GM18873 (cell line): ENCODE results near the gene SFN.
"Not testable (repeated sequence)": the region's sequence is repeated elsewhere in the genome, so short reads cannot be mapped to it uniquely, and the experiment has no call there.

ENCODE experiments used
- ATAC-seq: cut with Tn5 transposase; IDR thresholded peaks from one replicate; pipeline ENCODE4 v1.9.1; 2021; ENCODE audit warnings: mild to moderate bottlenecking, moderate library complexity, moderate number of reproducible peaks; ENCODE audit not compliant: unreplicated experiment, low FRiP score

The SFN gene

GRCh38 chr1:26862781-26863684 is at the start of gene SFN:
Gene SFN, plus strand, starts transcription at chr1:26863149. Its CDS starts 64 bp downstream, at chr1:26863213.
- no peak for ATAC-seq

- ATAC-seq: no peak
Measured at GRCh38 chr1:26814377-26814776, 48.6 kb upstream of the SFN start.

GRCh38 chr1:26814893-26815292 is 48.1 kb upstream of the SFN start:
- no peak for ATAC-seq

- ATAC-seq: no peak
Measured at GRCh38 chr1:26820784-26821269, 42.1 kb upstream of the SFN start.

- ATAC-seq: no peak
Measured at GRCh38 chr1:26822737-26823395, 40.1 kb upstream of the SFN start.

- no peak for ATAC-seq
Measured at GRCh38 chr1:26824731-26825130, 38.2 kb upstream of the SFN start.

DNA sequence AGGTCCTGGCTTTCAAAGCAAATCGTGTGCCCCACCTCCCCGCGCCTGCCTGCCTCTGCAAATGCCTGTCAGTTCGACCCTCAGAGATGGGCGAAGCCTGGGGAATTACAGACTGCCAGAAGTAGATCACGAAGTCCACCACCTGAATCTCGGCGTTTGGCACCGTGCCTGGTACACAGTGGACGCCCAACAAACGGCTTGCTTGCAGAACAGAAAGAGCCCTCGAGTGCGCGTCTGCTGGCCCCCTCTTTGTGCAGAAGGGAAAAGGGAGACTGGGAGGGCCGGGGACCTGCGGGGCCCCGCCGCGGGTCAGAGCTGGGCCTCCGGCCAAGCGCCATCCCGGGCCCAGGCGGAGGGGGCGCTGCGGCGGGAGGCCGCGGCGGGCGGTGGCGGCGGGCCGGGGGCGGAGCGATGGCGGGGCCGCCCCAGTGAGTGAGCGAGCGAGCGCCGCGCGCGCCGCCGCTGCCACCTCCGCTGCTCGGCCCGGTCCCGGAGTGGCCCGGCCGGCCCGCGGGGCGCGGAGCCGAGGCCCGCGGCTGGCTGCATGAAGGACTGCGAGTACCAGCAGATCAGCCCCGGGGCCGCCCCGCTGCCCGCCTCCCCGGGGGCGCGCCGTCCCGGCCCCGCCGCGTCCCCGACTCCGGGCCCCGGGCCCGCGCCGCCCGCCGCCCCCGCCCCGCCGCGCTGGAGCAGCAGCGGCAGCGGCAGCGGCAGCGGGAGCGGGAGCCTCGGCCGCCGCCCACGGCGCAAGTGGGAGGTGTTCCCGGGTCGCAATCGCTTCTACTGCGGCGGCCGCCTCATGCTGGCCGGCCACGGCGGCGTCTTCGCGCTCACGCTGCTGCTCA is 36.5 kb upstream of the SFN start, which contains the start of gene ZDHHC18:
Gene ZDHHC18, plus strand, starts transcription at position 428 of the 845 bp plus-strand sequence. Its CDS starts 117 bp downstream, at position 545.
- ATAC-seq: no peak

DNA sequence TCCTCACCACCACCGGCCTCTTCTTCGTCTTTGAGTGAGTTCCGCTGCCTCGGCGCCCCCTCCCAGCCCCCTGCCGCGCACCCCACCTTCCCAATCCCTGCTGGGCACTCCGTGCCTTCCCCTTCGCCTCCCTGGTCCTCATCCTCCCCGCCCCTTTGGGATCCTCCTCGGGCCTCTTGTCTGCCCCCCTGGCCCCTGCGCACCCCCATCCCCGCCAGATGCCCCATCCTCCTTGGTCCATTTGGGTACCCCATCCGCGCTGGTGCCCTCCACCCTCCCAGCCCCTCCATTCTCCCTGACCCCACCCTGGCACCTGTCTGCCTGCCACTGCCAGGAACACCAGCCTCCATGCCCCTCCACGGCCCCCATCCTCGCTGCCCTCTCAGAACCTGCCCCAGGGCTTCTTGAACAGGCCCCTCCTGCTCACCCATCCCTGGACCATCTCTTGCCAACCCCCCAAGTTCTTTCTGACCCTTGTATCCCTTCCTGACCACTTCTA is 35.8 kb upstream of the SFN start:
- no peak for ATAC-seq

DNA sequence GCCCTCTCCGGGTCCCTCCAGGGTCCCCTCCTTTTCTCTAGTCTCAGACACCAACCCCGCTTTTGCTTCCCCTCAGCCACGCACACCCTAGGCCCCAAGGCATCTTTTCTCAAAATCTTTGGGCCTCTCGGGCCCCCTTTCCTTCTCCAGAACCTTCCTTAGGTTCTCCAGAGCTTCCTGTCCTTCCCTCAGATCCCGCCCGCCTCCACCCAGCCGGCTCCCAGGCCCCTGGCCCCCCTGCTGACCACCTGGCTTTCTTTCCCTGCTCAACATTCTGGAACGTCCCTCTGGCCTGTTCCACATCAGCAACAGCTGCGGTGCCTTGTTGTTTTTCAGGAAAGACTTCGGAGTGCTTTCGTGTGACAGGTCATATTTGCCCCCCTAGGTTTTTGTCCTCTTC is 35.3 kb upstream of the SFN start:
- ATAC-seq: no peak

DNA sequence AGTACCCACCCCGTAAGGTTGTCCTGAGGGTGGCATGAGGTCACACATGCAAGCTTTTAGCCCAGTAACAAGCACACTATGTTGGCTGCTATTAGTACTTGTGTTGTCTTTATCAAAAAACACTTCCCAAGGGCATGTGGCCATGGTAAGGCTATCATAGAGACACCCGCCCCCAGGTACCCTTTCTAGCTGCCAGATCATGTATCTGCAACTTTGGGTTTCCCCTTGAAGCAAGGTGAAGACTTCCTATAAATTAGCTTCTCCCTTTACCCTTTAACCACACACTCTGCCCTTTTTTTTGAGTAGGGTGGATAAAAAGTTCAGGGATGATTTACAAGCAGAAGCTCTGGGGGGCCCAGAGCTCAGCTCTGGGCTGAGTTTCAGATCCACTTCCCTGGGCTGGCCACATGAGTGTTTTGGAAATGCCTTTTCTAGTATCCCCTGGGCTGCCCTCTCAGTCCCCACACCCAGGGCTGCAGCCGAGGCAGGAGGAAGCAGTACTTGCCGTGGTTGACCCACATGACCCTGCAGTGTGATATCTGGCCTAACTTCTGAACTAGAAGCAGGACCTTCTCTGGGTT is 34.4 kb upstream of the SFN start:
- ATAC-seq: no peak

DNA sequence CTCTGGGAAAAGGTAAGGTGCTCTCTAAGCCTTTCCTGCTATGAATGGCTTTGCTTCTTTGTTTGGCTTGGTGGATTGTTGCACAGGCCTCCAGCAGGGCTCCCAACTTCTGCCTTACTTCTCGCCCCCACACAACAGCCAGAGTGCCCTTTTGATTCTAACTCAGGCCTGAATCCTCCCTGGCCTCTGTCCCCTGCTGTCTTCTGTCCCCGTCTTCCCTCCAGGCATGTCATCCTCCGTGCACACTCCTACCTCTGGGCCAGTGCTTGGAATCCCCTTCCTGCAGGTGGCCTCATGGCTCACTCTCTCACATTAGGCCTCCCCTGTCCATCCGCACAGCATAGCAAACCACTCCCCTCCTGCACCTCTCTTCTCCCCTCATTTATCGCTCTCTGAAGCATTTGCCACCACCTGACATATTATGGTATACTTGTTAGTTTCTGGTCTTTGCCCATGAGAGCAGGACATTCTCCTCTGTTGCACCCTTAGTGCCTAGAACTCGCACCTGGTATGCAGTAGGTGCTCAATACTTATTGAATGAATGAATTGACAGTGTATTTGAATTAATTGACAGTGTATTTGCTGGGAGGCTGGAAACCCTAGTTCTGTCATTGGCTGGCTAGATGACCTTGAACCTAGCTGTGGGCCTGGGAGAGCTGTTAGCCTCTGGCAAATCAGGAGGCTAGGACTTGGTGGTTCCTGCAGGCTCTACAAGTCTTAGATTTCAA is 33.6 kb upstream of the SFN start:
- no peak for ATAC-seq

DNA sequence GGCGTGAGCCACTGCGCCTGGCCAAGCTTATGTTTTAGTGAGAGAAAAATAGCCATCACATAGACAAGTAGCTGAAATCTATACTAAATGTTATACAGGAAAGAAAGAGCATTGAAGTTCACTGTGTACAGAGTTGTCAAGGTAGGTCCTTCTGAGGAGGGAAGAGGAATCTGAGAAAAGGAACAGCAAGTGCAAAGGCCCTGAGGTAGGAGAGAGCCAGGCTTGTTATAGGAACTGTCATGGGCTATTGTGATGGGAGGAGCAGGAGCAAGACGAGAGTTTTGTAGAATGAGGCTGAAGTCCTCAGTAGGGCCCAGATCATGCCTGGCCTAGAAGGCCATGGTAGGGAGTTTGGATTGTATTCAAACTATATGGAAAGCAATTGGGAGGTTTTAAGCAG is 31.9 kb upstream of the SFN start:
- no peak for ATAC-seq

DNA sequence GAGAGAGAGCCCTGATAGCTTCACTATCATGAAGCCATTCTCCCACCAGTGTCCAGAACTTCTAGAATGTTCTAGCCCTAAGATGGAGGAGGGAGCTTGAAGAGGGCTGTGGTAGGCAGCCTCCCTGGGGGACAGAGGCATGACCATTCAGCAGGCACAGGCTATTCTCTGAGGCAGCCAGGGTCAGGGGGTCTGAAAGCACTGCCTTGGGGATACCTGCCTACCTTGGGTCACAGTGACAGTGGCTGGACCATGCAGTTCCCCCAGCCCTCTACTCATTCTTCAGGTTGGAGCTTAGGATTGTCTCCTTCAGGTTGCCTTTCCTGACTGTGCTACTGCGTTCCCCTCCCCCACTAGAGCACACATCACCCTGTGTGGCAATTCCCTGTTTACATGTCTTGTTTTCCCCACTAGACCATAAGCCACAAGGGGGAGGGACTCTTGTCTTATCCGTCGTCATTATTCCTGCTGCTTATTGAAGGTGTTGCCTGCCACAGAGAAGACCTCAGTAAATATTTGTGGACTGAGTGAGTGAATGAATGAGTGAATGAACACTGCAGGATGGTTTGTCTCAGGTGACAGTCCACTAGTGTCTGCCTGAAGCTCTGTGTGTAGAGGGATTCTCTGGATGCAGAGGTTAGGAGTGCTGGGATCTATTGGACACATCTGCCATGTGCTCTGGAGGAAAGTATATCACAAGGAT is 31.3 kb upstream of the SFN start:
- no peak for ATAC-seq

- no peak for ATAC-seq
Measured at GRCh38 chr1:26832249-26832960, 30.5 kb upstream of the SFN start.

DNA sequence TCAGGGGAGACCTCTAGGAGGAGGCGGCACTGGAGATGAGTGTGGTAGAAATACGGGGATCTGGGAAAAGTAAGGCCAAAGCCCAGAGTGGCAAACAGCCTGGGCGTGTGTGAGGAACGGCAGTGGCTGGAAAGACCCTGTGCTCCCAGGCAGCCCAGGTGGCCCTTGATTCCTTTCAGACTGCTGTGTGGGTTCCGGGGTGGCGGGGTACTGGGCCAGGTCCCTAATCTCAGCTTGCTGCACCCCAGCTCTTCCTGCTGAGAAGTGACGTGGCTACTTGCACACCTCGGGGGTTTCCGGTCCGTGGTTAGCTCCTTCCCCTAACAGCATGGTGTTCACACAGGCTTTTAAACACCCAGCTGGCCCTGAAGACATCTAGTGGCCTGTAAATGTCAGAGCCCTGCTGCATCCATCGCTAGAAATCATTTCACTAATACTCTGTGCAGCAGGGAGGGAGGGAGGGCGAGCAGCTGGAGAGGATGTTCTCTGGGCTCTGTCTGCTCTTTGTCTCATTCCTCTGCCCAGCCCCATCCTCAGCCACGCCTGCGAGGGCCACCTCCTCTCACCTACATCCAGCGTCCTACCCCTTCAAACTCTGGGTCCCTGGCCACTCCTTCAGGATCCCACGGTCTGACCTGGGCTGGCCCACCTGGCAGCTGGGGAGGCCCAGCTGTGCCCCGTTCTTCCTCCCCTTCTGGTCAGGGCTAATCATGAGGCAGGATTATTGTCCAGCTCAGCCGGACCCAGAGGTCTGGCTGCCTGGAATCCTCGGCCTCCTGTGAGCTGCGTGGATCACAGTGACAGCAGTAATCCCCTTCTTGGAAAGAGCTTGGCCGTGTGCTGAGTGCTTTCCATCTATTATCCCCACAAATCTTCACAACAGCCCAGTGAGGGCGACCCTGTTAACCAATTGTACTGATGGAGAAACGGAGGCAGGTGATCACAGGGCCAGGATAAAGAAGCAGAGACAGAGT is 29.2 kb upstream of the SFN start:
- peak; percentile 71 for ATAC-seq

- ATAC-seq: not testable (repeated sequence)
Measured at GRCh38 chr1:26837665-26838064, 25.3 kb upstream of the SFN start.
